Glutamatergic neuron (in vitro differentiated cells): Measurements from ENCODE around the gene BMI1. TPM values are rescaled to one million over a fixed set of nuclear protein-coding genes. Genes with fewer than 3 reads are reported as not detected.

ENCODE experiments used
- DNase-seq: peaks from one replicate; pipeline ENCODE4 v3.0.0; 2022
- H3K27ac Mint-ChIP-seq: one replicate; pipeline ENCODE4 v1.8.0; 2020; ENCODE audit warnings: mild to moderate bottlenecking, mixed read lengths, inconsistent platforms; ENCODE audit not compliant: unreplicated experiment
- H3K27me3 Mint-ChIP-seq: one replicate; pipeline ENCODE4 v1.8.0; 2020; ENCODE audit warnings: mild to moderate bottlenecking, moderate library complexity, mixed read lengths, inconsistent platforms; ENCODE audit not compliant: unreplicated experiment
- H3K36me3 Mint-ChIP-seq: one replicate; pipeline ENCODE4 v1.8.0; 2020; ENCODE audit warnings: mild to moderate bottlenecking, mixed read lengths, inconsistent platforms; ENCODE audit not compliant: unreplicated experiment
- H3K4me1 Mint-ChIP-seq: one replicate; pipeline ENCODE4 v1.8.0; 2020; ENCODE audit warnings: mild to moderate bottlenecking, low read depth, mixed read lengths, inconsistent platforms; ENCODE audit not compliant: unreplicated experiment
- H3K4me3 Mint-ChIP-seq: one replicate; pipeline ENCODE4 v1.8.0; 2020; ENCODE audit warnings: mild to moderate bottlenecking, mixed read lengths, inconsistent platforms; ENCODE audit not compliant: unreplicated experiment
- H3K9me3 Mint-ChIP-seq: one replicate; pipeline ENCODE4 v1.8.0; 2020; ENCODE audit warnings: mild to moderate bottlenecking, moderate library complexity, mixed read lengths, inconsistent platforms; ENCODE audit not compliant: unreplicated experiment
- total RNA-seq: library from RNA; stranded (reverse); fragmentation: NEBNext Ultra II Directional; extraction: Animal tissue kit (Norgen Biotek cat#: 25700); gene quantifications from one replicate; pipeline ENCODE4 v1.2.1, GENCODE V29; 2021; ENCODE audit not compliant: unreplicated experiment
- TF ChIP-seq, protein P1 (sequence below): fragments of 200-600 bp; sonication (generic); IDR thresholded peaks from one replicate; pipeline ENCODE4 v1.5.0; 2021; ENCODE audit not compliant: partially characterized antibody, unreplicated experiment

The BMI1 gene
- total RNA-seq, 1 donor from 2014 or later, result 23.3 TPM

DNA sequence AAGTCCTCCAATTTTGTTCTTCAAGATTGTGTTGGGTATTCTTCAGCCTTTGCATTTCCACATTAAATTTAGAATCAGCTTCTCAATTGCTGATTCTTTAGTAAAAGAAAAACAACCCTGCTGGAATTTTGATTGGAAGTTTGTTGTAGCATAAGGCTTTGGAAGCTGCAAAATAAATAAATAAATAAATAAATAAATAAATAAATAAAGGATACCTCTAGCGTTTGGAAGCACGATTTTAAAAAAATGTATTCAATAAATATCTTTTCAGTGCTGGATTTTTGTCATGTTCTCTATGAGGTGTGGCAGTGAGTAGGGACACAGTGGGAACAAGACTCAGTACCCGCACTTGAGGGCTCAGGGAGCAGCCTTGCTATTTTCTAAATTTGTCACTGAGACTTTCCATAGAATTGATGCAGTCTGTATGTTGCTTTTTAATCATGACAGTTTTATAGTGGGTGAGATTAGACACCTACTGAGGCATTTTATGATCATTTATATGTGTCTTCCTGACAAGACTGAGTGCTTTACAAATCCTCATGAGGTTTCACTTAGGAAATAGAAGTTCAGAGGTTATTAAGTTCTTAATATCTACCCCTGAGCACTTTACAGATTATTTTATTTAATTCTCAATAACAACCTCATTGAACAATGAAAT is 27.0 kb upstream of the BMI1 start:
- Mint-ChIP-seq H3K27me3 (no peaks in the 10 kb centered on the region), H3K27ac (no peak overlapping the region), H3K4me3 (no peak overlapping the region), H3K9me3 (no peaks in the 10 kb centered on the region), H3K4me1 (no peaks in the 10 kb centered on the region), H3K36me3 (no peaks in the 10 kb centered on the region)
- TF ChIP-seq, protein P1, sequence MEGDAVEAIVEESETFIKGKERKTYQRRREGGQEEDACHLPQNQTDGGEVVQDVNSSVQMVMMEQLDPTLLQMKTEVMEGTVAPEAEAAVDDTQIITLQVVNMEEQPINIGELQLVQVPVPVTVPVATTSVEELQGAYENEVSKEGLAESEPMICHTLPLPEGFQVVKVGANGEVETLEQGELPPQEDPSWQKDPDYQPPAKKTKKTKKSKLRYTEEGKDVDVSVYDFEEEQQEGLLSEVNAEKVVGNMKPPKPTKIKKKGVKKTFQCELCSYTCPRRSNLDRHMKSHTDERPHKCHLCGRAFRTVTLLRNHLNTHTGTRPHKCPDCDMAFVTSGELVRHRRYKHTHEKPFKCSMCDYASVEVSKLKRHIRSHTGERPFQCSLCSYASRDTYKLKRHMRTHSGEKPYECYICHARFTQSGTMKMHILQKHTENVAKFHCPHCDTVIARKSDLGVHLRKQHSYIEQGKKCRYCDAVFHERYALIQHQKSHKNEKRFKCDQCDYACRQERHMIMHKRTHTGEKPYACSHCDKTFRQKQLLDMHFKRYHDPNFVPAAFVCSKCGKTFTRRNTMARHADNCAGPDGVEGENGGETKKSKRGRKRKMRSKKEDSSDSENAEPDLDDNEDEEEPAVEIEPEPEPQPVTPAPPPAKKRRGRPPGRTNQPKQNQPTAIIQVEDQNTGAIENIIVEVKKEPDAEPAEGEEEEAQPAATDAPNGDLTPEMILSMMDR, result no peak
- DNase-seq, result no peak

DNA sequence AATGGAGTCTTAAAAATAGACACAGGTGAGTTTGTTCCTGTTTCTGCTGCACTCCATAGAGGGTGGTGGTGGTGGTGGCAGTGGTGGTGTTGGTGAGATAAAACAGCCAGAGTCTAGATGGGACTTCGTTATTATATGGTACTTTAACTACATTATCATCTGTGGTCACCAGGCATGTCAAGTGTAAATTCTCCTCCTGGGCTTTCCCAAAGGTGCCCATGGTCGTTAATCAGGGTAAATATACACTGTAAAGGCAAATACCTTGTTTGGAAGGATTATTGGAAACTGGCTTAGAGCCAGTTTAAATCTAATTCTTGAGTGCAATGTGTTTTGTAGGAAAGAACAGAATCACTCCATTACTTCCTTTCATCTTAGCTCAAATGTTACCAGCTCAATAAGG is 26.2 kb upstream of the BMI1 start:
- H3K4me1 Mint-ChIP-seq, result no peaks in the 10 kb centered on the region
- no peaks in the 10 kb centered on the region for H3K36me3 Mint-ChIP-seq
- H3K27ac Mint-ChIP-seq, result no peak overlapping the region
- no peak for DNase-seq
- TF ChIP-seq, protein P1, result no peak
- no peak overlapping the region for H3K4me3 Mint-ChIP-seq
- no peaks in the 10 kb centered on the region for H3K9me3 Mint-ChIP-seq
- H3K27me3 Mint-ChIP-seq, result no peaks in the 10 kb centered on the region

DNA sequence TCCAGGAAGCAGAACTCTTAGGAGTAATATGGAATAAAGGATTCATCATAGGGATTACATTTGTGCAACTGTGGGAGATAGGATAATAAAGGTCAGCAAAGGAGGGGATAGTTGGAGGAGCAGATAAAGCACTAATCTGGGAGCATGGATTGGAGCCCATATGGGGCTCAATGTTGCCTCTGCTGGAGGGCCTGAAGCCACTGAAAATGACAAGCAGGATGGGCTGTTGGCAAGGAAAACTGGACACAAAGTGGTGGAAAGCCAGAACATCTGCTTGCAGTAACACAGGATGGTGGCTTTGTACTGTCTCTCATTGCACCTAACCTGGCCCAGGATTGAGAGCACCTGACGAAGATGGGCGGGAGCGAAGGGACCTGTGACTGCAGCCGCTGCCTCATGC is 19.7 kb upstream of the BMI1 start:
- no peak overlapping the region for H3K27ac Mint-ChIP-seq
- H3K4me1 Mint-ChIP-seq, result no peaks in the 10 kb centered on the region
- H3K36me3 Mint-ChIP-seq, result no peaks in the 10 kb centered on the region
- TF ChIP-seq, protein P1, result no peak
- DNase-seq, result no peak
- H3K27me3 Mint-ChIP-seq, result peaks cover 2% of the 10 kb centered on the region
- H3K9me3 Mint-ChIP-seq, result peaks cover 1% of the 10 kb centered on the region
- H3K4me3 Mint-ChIP-seq, result no peak overlapping the region

DNA sequence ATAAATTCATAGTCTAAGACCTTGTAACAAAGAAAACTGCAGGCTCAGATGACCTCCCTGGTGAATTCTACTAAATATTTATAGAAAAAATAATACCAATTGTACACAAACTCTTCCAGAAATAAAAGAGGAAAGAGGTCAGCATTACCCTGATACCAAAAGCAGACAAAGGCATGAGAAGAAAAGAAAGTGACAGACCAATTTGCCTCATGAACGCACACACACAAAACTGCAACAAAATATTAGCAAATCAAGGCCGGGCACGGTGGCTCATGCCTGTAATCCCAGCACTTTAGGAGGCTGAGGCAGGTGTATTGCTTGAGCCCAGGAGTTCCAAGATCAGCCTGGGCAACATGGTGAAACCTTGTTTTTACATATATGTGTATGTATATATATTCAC is 17.4 kb upstream of the BMI1 start:
- Mint-ChIP-seq H3K4me3 (no peak overlapping the region), H3K27me3 (peaks cover 2% of the 10 kb centered on the region), H3K9me3 (peaks cover 1% of the 10 kb centered on the region), H3K27ac (no peak overlapping the region), H3K4me1 (no peaks in the 10 kb centered on the region), H3K36me3 (no peaks in the 10 kb centered on the region)
- DNase-seq, result no peak
- TF ChIP-seq, protein P1, result no peak

DNA sequence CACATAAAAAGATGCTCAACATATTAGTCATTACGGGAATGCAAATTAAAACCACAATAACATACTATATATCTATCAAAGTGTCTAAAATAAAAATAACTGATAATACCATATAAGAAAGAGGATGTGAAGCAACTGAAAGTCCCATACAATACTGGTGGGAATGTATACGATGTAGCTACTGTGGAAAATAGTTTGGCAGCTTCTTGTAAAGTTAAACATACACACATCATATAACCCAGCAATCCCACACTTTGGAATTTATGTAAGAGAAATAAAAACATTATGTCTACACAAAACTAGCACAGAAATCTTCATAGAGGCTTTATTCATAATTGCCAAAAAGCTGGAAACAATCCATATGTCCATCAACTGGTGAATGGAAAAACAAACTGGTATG is 15.2 kb upstream of the BMI1 start:
- TF ChIP-seq, protein P1, result no peak
- H3K27me3 Mint-ChIP-seq, result peaks cover 2% of the 10 kb centered on the region

More for the DNA sequence above, 15.2 kb upstream of the BMI1 start:
- H3K4me3 Mint-ChIP-seq, result no peak overlapping the region
- no peaks in the 10 kb centered on the region for H3K4me1 Mint-ChIP-seq
- H3K9me3 Mint-ChIP-seq, result peaks cover 1% of the 10 kb centered on the region
- DNase-seq, result no peak
- H3K27ac Mint-ChIP-seq, result no peak overlapping the region
- H3K36me3 Mint-ChIP-seq, result no peaks in the 10 kb centered on the region
